ENCODE data around the gene DIAPH2. TPM values are rescaled to one million over a fixed set of nuclear protein-coding genes. Genes with fewer than 3 reads are reported as not detected.

DIAPH2 gene
- total RNA-seq, 1 donor from 2014 or later = 9.8 TPM

GRCh38 chrX:97639526-97639925 lies 954.9 kb downstream of the DIAPH2 start:
- intact Hi-C loops (cut with micrococcal nuclease) = no loop called here
- DNase-seq = no peak
- no peak for ATAC-seq

Other genes with a start within 250 kb of the DIAPH2 start
- 0.22 TPM for gene RPA4, start 199.1 kb downstream of the DIAPH2 start, total RNA-seq

All from left ventricle myocardium superior (tissue), 1 donor.